Measurements from ENCODE around the gene C6orf89.

- TF ChIP-seq CTCF (IDR thresholded peaks at IDR 0.05 in 8 of 11, conservative IDR thresholded peaks at IDR 0.05 in 3 of 11) (no peak), POLR2AphosphoS5 (IDR thresholded peaks at IDR 0.05) (peak in 1 of 3 donors; percentile 3), POLR2A (IDR thresholded peaks at IDR 0.05) (no peak)
These were observed 81.5 kb downstream of the C6orf89 start for GRCh38 chr6:36967301-36967700.
